ENCODE data around the gene IRF5. TPM values are rescaled to one million over a fixed set of nuclear protein-coding genes. Genes with fewer than 3 reads are reported as not detected.
"Not testable (repeated sequence)": the region's sequence is repeated elsewhere in the genome, so short reads cannot be mapped to it uniquely, and the experiment has no call there.

The IRF5 gene
- total RNA-seq, 1 donor from 2014 or later = 4.2 TPM

GRCh38 chr7:128968624-128969023 lies 30.9 kb downstream of the IRF5 start:
- DNase-seq = no peak

GRCh38 chr7:128974241-128974934 lies 36.7 kb downstream of the IRF5 start:
- DNase-seq = no peak

- no peak for DNase-seq
Observed at GRCh38 chr7:128982105-128982504, 44.4 kb downstream of the IRF5 start.

GRCh38 chr7:128985660-128986059 lies 47.9 kb downstream of the IRF5 start:
- no peak for DNase-seq

GRCh38 chr7:128986609-128987008 lies 48.9 kb downstream of the IRF5 start:
- no peak for DNase-seq

GRCh38 chr7:128988372-128988771 lies 50.6 kb downstream of the IRF5 start:
- DNase-seq = no peak

GRCh38 chr7:128989961-128990360 lies 52.2 kb downstream of the IRF5 start:
- no peak for DNase-seq

GRCh38 chr7:128993419-128993818 lies 55.7 kb downstream of the IRF5 start:
- no peak for DNase-seq

- not testable (repeated sequence) for DNase-seq
Observed at GRCh38 chr7:128994560-128994959, 56.8 kb downstream of the IRF5 start.

- DNase-seq = no peak
Observed at GRCh38 chr7:128997181-128997580, 59.5 kb downstream of the IRF5 start.

Small RNA genes lying within 50 kb of the gene (small RNA-seq; reads per million reads assigned to genes)
- gene RN7SL306P (ENCODE audit: low replicate concordance) = not detected

Other genes starting within 250 kb of the IRF5 start
- 147 TPM for gene CALU, start 198.6 kb upstream of the IRF5 start, total RNA-seq
- gene OPN1SW, start 162.1 kb upstream of the IRF5 start, total RNA-seq = not detected
- gene CCDC136, start 146.0 kb upstream of the IRF5 start, total RNA-seq = 6.1 TPM
- 106 TPM for gene FLNC, start 107.5 kb upstream of the IRF5 start, total RNA-seq
- gene ATP6V1F, start 75.1 kb upstream of the IRF5 start, total RNA-seq = 48.0 TPM
- gene KCP, start 27.2 kb upstream of the IRF5 start, total RNA-seq = 1.4 TPM
- 33.3 TPM for gene TNPO3, start 117.2 kb downstream of the IRF5 start, total RNA-seq
- gene TSPAN33, start 206.8 kb downstream of the IRF5 start, total RNA-seq = 6.2 TPM